Activated CD4-positive, alpha-beta T cell treated with anti-CD3 and anti-CD28 coated beads for 4 hours (primary cell): ENCODE data around the gene DNAH7.

Source experiments
- DNase-seq, 2 donors: peaks; one replicate each; pipeline ENCODE4 v3.0.0-alpha.2; 2020

The DNAH7 gene

GRCh38 chr2:195793881-195794280, 274.8 kb downstream of the DNAH7 start:
- no peak for DNase-seq

GRCh38 chr2:195782156-195782555, 286.5 kb downstream of the DNAH7 start:
- DNase-seq: no peak

- no peak for DNase-seq
Observed at GRCh38 chr2:195779491-195779890, 289.1 kb downstream of the DNAH7 start.

GRCh38 chr2:195769975-195770374, 298.7 kb downstream of the DNAH7 start:
- DNase-seq: no peak

- no peak for DNase-seq
Observed at GRCh38 chr2:195768431-195768830, 300.2 kb downstream of the DNAH7 start.

GRCh38 chr2:195766691-195767090, 301.9 kb downstream of the DNAH7 start:
- DNase-seq: no peak

GRCh38 chr2:195763866-195764265, 304.8 kb downstream of the DNAH7 start:
- DNase-seq: no peak

- DNase-seq: no peak
Observed at GRCh38 chr2:195759877-195760276, 308.8 kb downstream of the DNAH7 start.

GRCh38 chr2:195758846-195759245, 309.8 kb downstream of the DNAH7 start:
- no peak for DNase-seq

GRCh38 chr2:195756218-195756942, 312.3 kb downstream of the DNAH7 start:
- DNase-seq: no peak

GRCh38 chr2:195741191-195741590, 327.4 kb downstream of the DNAH7 start:
- no peak for DNase-seq

- no peak for DNase-seq
Observed at GRCh38 chr2:195737511-195738325, 330.9 kb downstream of the DNAH7 start.

GRCh38 chr2:195735347-195735746, 333.3 kb downstream of the DNAH7 start:
- DNase-seq: no peak

- no peak for DNase-seq
Observed at GRCh38 chr2:195734931-195735330, 333.7 kb downstream of the DNAH7 start.

GRCh38 chr2:195734395-195734794, 334.2 kb downstream of the DNAH7 start:
- DNase-seq: no peak

GRCh38 chr2:195733831-195734230, 334.8 kb downstream of the DNAH7 start:
- no peak for DNase-seq

- DNase-seq: no peak
Observed at GRCh38 chr2:195732574-195732973, 336.1 kb downstream of the DNAH7 start.

GRCh38 chr2:195730912-195731311, 337.7 kb downstream of the DNAH7 start:
- DNase-seq: no peak

- DNase-seq: no peak
Observed at GRCh38 chr2:195727106-195727505, 341.5 kb downstream of the DNAH7 start.

- no peak for DNase-seq
Observed at GRCh38 chr2:195722075-195722474, 346.6 kb downstream of the DNAH7 start.

- DNase-seq: no peak
Observed at GRCh38 chr2:195721042-195721441, 347.6 kb downstream of the DNAH7 start.

- DNase-seq: no peak
Observed at GRCh38 chr2:195716466-195716865, 352.2 kb downstream of the DNAH7 start.

GRCh38 chr2:195711478-195711877, 357.2 kb downstream of the DNAH7 start:
- no peak for DNase-seq
